NCI-H748 (cell line): ENCODE data around the gene TNFRSF8.

Experiments used
- DNase-seq: peaks from one replicate; lab custom pipeline; 2025; ENCODE audit not compliant: unreplicated experiment; lab: John Stamatoyannopoulos, UW

The TNFRSF8 gene

GRCh38 chr1:12059722-12060464 is 3.2 kb upstream of the TNFRSF8 start:
- no peak for DNase-seq

- no peak for DNase-seq
Observed at GRCh38 chr1:12060500-12060899, 2.6 kb upstream of the TNFRSF8 start.

- DNase-seq, result no peak
Observed at GRCh38 chr1:12064073-12064969, 1.2 kb downstream of the TNFRSF8 start.

- DNase-seq, result no peak
Observed at GRCh38 chr1:12065872-12066271, 2.8 kb downstream of the TNFRSF8 start.

- DNase-seq, result no peak
Observed at GRCh38 chr1:12067900-12068821, 5.1 kb downstream of the TNFRSF8 start.

GRCh38 chr1:12069623-12070244 is 6.6 kb downstream of the TNFRSF8 start:
- DNase-seq, result no peak

- no peak for DNase-seq
Observed at GRCh38 chr1:12071892-12072291, 8.8 kb downstream of the TNFRSF8 start.

- DNase-seq, result no peak
Observed at GRCh38 chr1:12072741-12073140, 9.6 kb downstream of the TNFRSF8 start.

- DNase-seq, result no peak
Observed at GRCh38 chr1:12073796-12074195, 10.7 kb downstream of the TNFRSF8 start.

- DNase-seq, result no peak
Observed at GRCh38 chr1:12075195-12076114, 12.4 kb downstream of the TNFRSF8 start.

GRCh38 chr1:12076425-12077005 is 13.4 kb downstream of the TNFRSF8 start:
- DNase-seq, result no peak

- DNase-seq, result no peak
Observed at GRCh38 chr1:12078575-12078937, 15.5 kb downstream of the TNFRSF8 start.

- peak; percentile 18 for DNase-seq
Observed at GRCh38 chr1:12078938-12079861, 16.1 kb downstream of the TNFRSF8 start.

- no peak for DNase-seq
Observed at GRCh38 chr1:12080156-12080555, 17.1 kb downstream of the TNFRSF8 start.

- DNase-seq, result no peak
Observed at GRCh38 chr1:12080773-12081556, 17.9 kb downstream of the TNFRSF8 start.

- DNase-seq, result no peak
Observed at GRCh38 chr1:12081648-12082396, 18.7 kb downstream of the TNFRSF8 start.

GRCh38 chr1:12082988-12083387 is 19.9 kb downstream of the TNFRSF8 start:
- no peak for DNase-seq
